SK-MEL-5 (cell line): Measurements from ENCODE around the gene LACTBL1. TPM values are rescaled to one million over a fixed set of nuclear protein-coding genes. Genes with fewer than 3 reads are reported as not detected.
"Not testable (repeated sequence)": the region's sequence is repeated elsewhere in the genome, so short reads cannot be mapped to it uniquely, and the experiment has no call there.

Experiments used
- DNase-seq: peaks from one replicate; pipeline ENCODE4 v3.0.0-alpha.2; 2016; ENCODE audit warnings: low read depth, low spot score
- in situ Hi-C: cut with HindIII; loops from 2 replicates; pipeline ENCODE4 v1.10.0; 2016; ENCODE audit warnings: low sequenced_read_pairs, high pct_unique_total_duplicates, low pct_unique_long_range_greater_than_20kb
- total RNA-seq: library from RNA; depleted of rRNA; stranded (reverse); fragments of >200 nt; shearing (Covaris generic); gene quantifications from 2 replicates; pipeline ENCODE4 v1.2.3, GENCODE V29; 2014

LACTBL1 gene
- total RNA-seq, 1 experiment from 2014 or later: not detected

GRCh38 chr1:22955146-22955545, 17.5 kb downstream of the LACTBL1 start:
- no peak for DNase-seq
- in situ Hi-C loops: no loop called here

- in situ Hi-C loops: no loop called here
- DNase-seq: no peak
Measured at GRCh38 chr1:22953740-22954141, 18.9 kb downstream of the LACTBL1 start.

- in situ Hi-C loops: no loop called here
- no peak for DNase-seq
Measured at GRCh38 chr1:22953057-22953739, 19.5 kb downstream of the LACTBL1 start.

GRCh38 chr1:22952694-22953056, 20.0 kb downstream of the LACTBL1 start:
- in situ Hi-C loops: no loop called here
- DNase-seq: no peak

- DNase-seq: no peak
- in situ Hi-C loops: no loop called here
Measured at GRCh38 chr1:22951796-22952195, 20.9 kb downstream of the LACTBL1 start.

- DNase-seq: no peak
- in situ Hi-C loops: no loop called here
Measured at GRCh38 chr1:22949822-22950331, 22.8 kb downstream of the LACTBL1 start.

GRCh38 chr1:22945171-22945570, 27.5 kb downstream of the LACTBL1 start:
- in situ Hi-C loops, DNase-seq: not testable (repeated sequence)

- in situ Hi-C loops: no loop called here
- DNase-seq: no peak
Measured at GRCh38 chr1:22944346-22945055, 28.2 kb downstream of the LACTBL1 start.

GRCh38 chr1:22941257-22941656, 31.4 kb downstream of the LACTBL1 start:
- in situ Hi-C loops: no loop called here
- DNase-seq: no peak

- in situ Hi-C loops: no loop called here
- DNase-seq: no peak
Measured at GRCh38 chr1:22936681-22937080, 36.0 kb downstream of the LACTBL1 start.

GRCh38 chr1:22935433-22935832, 37.2 kb downstream of the LACTBL1 start:
- in situ Hi-C loops: no loop called here
- DNase-seq: no peak

GRCh38 chr1:22932803-22933470, 39.7 kb downstream of the LACTBL1 start:
- no peak for DNase-seq
- in situ Hi-C loops: no loop called here

- in situ Hi-C loops: no loop called here
- peak; percentile 69 for DNase-seq
Measured at GRCh38 chr1:22930240-22930912, 42.3 kb downstream of the LACTBL1 start.

- in situ Hi-C loops: no loop called here
- DNase-seq: no peak
Measured at GRCh38 chr1:22925111-22925510, 47.6 kb downstream of the LACTBL1 start.

GRCh38 chr1:22922640-22923039, 50.0 kb downstream of the LACTBL1 start:
- no peak for DNase-seq
- in situ Hi-C loops: no loop called here

- DNase-seq: no peak
- in situ Hi-C loops: no loop called here
Measured at GRCh38 chr1:22921452-22922126, 51.1 kb downstream of the LACTBL1 start.

GRCh38 chr1:22920734-22921451, 51.8 kb downstream of the LACTBL1 start:
- in situ Hi-C loops: no loop called here
- DNase-seq: no peak
